GM23338 (cell line): Measurements from ENCODE around the gene MLX. TPM values are rescaled to one million over a fixed set of nuclear protein-coding genes. Genes with fewer than 3 reads are reported as not detected.

Experiments used
- ATAC-seq: fragments of 200-7000 bp; cut with Tn5 transposase; 3 replicates; pipeline ENCODE4 v1.9.1; 2020
- DNase-seq: peaks from one replicate; pipeline ENCODE4 v3.0.0-alpha.2; 2015; ENCODE audit warnings: low spot score
- H2AFZ ChIP-seq: fragments of 200-600 bp; sonication (generic); 2 replicates; pipeline ENCODE4 v1.8.0; 2016; ENCODE audit warnings: antibody characterized with exemption, mild to moderate bottlenecking, moderate library complexity
- H3F3A ChIP-seq: fragments of 200-600 bp; sonication (generic); replicated peaks from 2 replicates; pipeline ENCODE4 v1.8.0; 2017; ENCODE audit warnings: antibody characterized with exemption, mixed run types, low read depth
- H3K27ac ChIP-seq: fragments of 200-600 bp; sonication (generic); 2 replicates; pipeline ENCODE4 v1.6.1; 2016; ENCODE audit warnings: low read depth
- H3K27me3 ChIP-seq: fragments of 200-600 bp; sonication (generic); 2 replicates; pipeline ENCODE4 v1.8.0; 2016; ENCODE audit warnings: mild to moderate bottlenecking, mixed run types, moderate library complexity; ENCODE audit not compliant: insufficient read depth
- H3K36me3 ChIP-seq: fragments of 200-600 bp; sonication (generic); 2 replicates; pipeline ENCODE4 v1.8.0; 2016; ENCODE audit warnings: mild to moderate bottlenecking; ENCODE audit not compliant: insufficient read depth
- H3K4me1 ChIP-seq: fragments of 200-600 bp; sonication (generic); 2 replicates; pipeline ENCODE4 v1.8.0; 2016; ENCODE audit warnings: mild to moderate bottlenecking, moderate library complexity; ENCODE audit not compliant: insufficient read depth
- H3K4me2 ChIP-seq: fragments of 200-600 bp; sonication (generic); 2 replicates; pipeline ENCODE4 v1.7.1; 2017; ENCODE audit warnings: mixed run types
- H3K4me3 ChIP-seq: fragments of 200-600 bp; sonication (generic); 2 replicates; pipeline ENCODE4 v1.6.1; 2016; ENCODE audit warnings: mixed run types
- H3K79me2 ChIP-seq: fragments of 200-600 bp; sonication (generic); replicated peaks from 2 replicates; pipeline ENCODE4 v1.8.0; 2017; ENCODE audit warnings: mild to moderate bottlenecking; ENCODE audit not compliant: insufficient read depth
- H3K9me2 ChIP-seq: fragments of 200-600 bp; sonication (generic); 2 replicates; pipeline ENCODE4 v1.8.0; 2017; ENCODE audit not compliant: insufficient read depth
- H4K20me1 ChIP-seq: fragments of 200-600 bp; sonication (generic); replicated peaks from 2 replicates; pipeline ENCODE4 v1.8.0; 2017; ENCODE audit warnings: mild to moderate bottlenecking; ENCODE audit not compliant: insufficient read depth
- H3K27ac Mint-ChIP-seq: 2 replicates; pipeline ENCODE4 v1.8.0; 2020; ENCODE audit warnings: inconsistent platforms, mild to moderate bottlenecking, moderate library complexity, mixed read lengths
- H3K27me3 Mint-ChIP-seq: 3 replicates; pipeline ENCODE4 v1.8.0; 2022; ENCODE audit warnings: low read depth, mild to moderate bottlenecking, moderate library complexity, mixed read lengths, inconsistent platforms; ENCODE audit not compliant: insufficient read depth, poor library complexity
- H3K36me3 Mint-ChIP-seq: 3 replicates; pipeline ENCODE4 v1.8.0; 2021; ENCODE audit warnings: low read depth, mild to moderate bottlenecking, inconsistent platforms, moderate library complexity, mixed read lengths
- H3K4me1 Mint-ChIP-seq: 3 replicates; pipeline ENCODE4 v1.8.0; 2020; ENCODE audit warnings: mild to moderate bottlenecking, inconsistent platforms, mixed read lengths
- H3K4me3 Mint-ChIP-seq: 3 replicates; pipeline ENCODE4 v1.8.0; 2021; ENCODE audit warnings: moderate library complexity, mild to moderate bottlenecking, inconsistent platforms, mixed read lengths
- H3K9me3 Mint-ChIP-seq: 3 replicates; pipeline ENCODE4 v1.8.0; 2020; ENCODE audit warnings: moderate library complexity, mild to moderate bottlenecking, inconsistent platforms, mixed read lengths
- ETS1 ChIP-seq: IDR thresholded peaks from 2 replicates; pipeline ENCODE4 v1.6.1; 2016; ENCODE audit warnings: antibody characterized with exemption
- EZH2 ChIP-seq: fragments of 200-600 bp; sonication (generic); IDR thresholded peaks from one replicate; pipeline ENCODE4 v1.8.0; 2017; ENCODE audit warnings: antibody characterized with exemption, mild to moderate bottlenecking, low read depth; ENCODE audit not compliant: unreplicated experiment
- EZH2phosphoT487 ChIP-seq: fragments of 200-600 bp; sonication (generic); IDR thresholded peaks from one replicate; pipeline ENCODE4 v1.8.1; 2018; ENCODE audit warnings: antibody characterized with exemption; ENCODE audit not compliant: unreplicated experiment
- JUNB ChIP-seq: IDR thresholded peaks from one replicate; pipeline ENCODE4 v1.6.1; 2016; ENCODE audit warnings: antibody characterized with exemption; ENCODE audit not compliant: unreplicated experiment
- NANOG ChIP-seq: IDR thresholded peaks from 2 replicates; pipeline ENCODE4 v1.6.1; 2016; ENCODE audit warnings: antibody characterized with exemption, borderline replicate concordance
- POLR2AphosphoS5 ChIP-seq: IDR thresholded peaks from 2 replicates; pipeline ENCODE4 v1.6.1; 2016; ENCODE audit warnings: antibody characterized with exemption, low read depth
- REST ChIP-seq: IDR thresholded peaks from one replicate; pipeline ENCODE4 v1.6.1; 2018; ENCODE audit warnings: antibody characterized with exemption; ENCODE audit not compliant: unreplicated experiment
- STAT1 ChIP-seq: IDR thresholded peaks from one replicate; pipeline ENCODE4 v1.6.1; 2016; ENCODE audit warnings: antibody characterized with exemption; ENCODE audit not compliant: unreplicated experiment
- ZNF331 ChIP-seq: fragments of 250-450 bp; sonication (Bioruptor Pico); IDR thresholded peaks from 2 replicates; pipeline ENCODE4 v1.5.0; 2020; ENCODE audit warnings: low read depth, mild to moderate bottlenecking, moderate library complexity
- polyA plus RNA-seq: library from polyadenylated mRNA; unstranded; fragments of >200 nt; fragmentation: Nextera tagmentation; extraction: Ambion mirVana; gene quantifications from 2 replicates; pipeline ENCODE4 v1.2.1, GENCODE V29; 2016
- total RNA-seq: library from RNA; depleted of rRNA; stranded (reverse); fragments of >200 nt; shearing (Covaris generic); gene quantifications from 2 replicates; pipeline ENCODE4 v1.2.3, GENCODE V29; 2014
- TF ChIP-seq, protein P1 (sequence below), 2 experiments: fragments of 200-600 bp in 1 of 2; sonication (generic) in 1 of 2; conservative IDR thresholded peaks; 2 replicates each; pipeline versions ENCODE4 v1.5.1 to v1.6.1; 2016 to 2017; ENCODE audit warnings: antibody characterized with exemption in 2 of 2, low read depth in 2 of 2, mild to moderate bottlenecking in 2 of 2, moderate library complexity in 1 of 2
- TF ChIP-seq, protein P2 (sequence below): fragments of 250-450 bp; sonication (Bioruptor Pico); IDR thresholded peaks from 2 replicates; pipeline ENCODE4 v1.5.0; 2020; ENCODE audit warnings: mild to moderate bottlenecking, moderate library complexity

MLX gene
- total and polyA plus RNA-seq, 2 experiments from 2014 or later: 33.2 to 34.1 TPM

- TF ChIP-seq REST: no peak
- TF ChIP-seq ETS1: no peak
- TF ChIP-seq, protein P1, sequence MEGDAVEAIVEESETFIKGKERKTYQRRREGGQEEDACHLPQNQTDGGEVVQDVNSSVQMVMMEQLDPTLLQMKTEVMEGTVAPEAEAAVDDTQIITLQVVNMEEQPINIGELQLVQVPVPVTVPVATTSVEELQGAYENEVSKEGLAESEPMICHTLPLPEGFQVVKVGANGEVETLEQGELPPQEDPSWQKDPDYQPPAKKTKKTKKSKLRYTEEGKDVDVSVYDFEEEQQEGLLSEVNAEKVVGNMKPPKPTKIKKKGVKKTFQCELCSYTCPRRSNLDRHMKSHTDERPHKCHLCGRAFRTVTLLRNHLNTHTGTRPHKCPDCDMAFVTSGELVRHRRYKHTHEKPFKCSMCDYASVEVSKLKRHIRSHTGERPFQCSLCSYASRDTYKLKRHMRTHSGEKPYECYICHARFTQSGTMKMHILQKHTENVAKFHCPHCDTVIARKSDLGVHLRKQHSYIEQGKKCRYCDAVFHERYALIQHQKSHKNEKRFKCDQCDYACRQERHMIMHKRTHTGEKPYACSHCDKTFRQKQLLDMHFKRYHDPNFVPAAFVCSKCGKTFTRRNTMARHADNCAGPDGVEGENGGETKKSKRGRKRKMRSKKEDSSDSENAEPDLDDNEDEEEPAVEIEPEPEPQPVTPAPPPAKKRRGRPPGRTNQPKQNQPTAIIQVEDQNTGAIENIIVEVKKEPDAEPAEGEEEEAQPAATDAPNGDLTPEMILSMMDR (conservative IDR thresholded peaks at IDR 0.05; ENCODE audit: low read depth in 2 of 2): no peak
- no peak for TF ChIP-seq ZNF331
- TF ChIP-seq NANOG: no peak
- no peak for TF ChIP-seq POLR2AphosphoS5
- no peak for TF ChIP-seq EZH2
- no peak for TF ChIP-seq EZH2phosphoT487
Observed at GRCh38 chr17:42568341-42569111, 1.6 kb downstream of the MLX start (continued).

- no peak overlapping the region for H3K4me3 Mint-ChIP-seq
- H3K4me2 ChIP-seq: no peak overlapping the region
- TF ChIP-seq ZNF331 (no peak), NANOG (no peak), STAT1 (no peak), JUNB (no peak)
- TF ChIP-seq, protein P2, sequence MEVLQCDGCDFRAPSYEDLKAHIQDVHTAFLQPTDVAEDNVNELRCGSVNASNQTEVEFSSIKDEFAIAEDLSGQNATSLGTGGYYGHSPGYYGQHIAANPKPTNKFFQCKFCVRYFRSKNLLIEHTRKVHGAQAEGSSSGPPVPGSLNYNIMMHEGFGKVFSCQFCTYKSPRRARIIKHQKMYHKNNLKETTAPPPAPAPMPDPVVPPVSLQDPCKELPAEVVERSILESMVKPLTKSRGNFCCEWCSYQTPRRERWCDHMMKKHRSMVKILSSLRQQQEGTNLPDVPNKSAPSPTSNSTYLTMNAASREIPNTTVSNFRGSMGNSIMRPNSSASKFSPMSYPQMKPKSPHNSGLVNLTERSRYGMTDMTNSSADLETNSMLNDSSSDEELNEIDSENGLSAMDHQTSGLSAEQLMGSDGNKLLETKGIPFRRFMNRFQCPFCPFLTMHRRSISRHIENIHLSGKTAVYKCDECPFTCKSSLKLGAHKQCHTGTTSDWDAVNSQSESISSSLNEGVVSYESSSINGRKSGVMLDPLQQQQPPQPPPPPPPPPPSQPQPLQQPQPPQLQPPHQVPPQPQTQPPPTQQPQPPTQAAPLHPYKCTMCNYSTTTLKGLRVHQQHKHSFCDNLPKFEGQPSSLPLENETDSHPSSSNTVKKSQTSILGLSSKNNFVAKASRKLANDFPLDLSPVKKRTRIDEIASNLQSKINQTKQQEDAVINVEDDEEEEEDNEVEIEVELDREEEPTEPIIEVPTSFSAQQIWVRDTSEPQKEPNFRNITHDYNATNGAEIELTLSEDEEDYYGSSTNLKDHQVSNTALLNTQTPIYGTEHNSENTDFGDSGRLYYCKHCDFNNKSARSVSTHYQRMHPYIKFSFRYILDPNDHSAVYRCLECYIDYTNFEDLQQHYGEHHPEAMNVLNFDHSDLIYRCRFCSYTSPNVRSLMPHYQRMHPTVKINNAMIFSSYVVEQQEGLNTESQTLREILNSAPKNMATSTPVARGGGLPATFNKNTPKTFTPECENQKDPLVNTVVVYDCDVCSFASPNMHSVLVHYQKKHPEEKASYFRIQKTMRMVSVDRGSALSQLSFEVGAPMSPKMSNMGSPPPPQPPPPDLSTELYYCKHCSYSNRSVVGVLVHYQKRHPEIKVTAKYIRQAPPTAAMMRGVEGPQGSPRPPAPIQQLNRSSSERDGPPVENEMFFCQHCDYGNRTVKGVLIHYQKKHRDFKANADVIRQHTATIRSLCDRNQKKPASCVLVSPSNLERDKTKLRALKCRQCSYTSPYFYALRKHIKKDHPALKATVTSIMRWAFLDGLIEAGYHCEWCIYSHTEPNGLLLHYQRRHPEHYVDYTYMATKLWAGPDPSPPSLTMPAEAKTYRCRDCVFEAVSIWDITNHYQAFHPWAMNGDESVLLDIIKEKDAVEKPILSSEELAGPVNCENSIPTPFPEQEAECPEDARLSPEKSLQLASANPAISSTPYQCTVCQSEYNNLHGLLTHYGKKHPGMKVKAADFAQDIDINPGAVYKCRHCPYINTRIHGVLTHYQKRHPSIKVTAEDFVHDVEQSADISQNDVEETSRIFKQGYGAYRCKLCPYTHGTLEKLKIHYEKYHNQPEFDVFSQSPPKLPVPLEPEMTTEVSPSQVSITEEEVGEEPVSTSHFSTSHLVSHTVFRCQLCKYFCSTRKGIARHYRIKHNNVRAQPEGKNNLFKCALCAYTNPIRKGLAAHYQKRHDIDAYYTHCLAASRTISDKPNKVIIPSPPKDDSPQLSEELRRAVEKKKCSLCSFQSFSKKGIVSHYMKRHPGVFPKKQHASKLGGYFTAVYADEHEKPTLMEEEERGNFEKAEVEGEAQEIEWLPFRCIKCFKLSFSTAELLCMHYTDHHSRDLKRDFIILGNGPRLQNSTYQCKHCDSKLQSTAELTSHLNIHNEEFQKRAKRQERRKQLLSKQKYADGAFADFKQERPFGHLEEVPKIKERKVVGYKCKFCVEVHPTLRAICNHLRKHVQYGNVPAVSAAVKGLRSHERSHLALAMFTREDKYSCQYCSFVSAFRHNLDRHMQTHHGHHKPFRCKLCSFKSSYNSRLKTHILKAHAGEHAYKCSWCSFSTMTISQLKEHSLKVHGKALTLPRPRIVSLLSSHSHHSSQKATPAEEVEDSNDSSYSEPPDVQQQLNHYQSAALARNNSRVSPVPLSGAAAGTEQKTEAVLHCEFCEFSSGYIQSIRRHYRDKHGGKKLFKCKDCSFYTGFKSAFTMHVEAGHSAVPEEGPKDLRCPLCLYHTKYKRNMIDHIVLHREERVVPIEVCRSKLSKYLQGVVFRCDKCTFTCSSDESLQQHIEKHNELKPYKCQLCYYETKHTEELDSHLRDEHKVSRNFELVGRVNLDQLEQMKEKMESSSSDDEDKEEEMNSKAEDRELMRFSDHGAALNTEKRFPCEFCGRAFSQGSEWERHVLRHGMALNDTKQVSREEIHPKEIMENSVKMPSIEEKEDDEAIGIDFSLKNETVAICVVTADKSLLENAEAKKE (CRISPR knock-in tag): no peak
Observed at GRCh38 chr17:42571435-42572225, 4.7 kb downstream of the MLX start.

More at GRCh38 chr17:42571435-42572225, 4.7 kb downstream of the MLX start:
- H3K36me3 ChIP-seq: peaks cover 41% of the 10 kb centered on the region
- no peak overlapping the region for H3K27ac ChIP-seq
- peaks cover 26% of the 10 kb centered on the region for H3K79me2 ChIP-seq
- DNase-seq (no peak), ATAC-seq (no peak)
- peaks cover 7% of the 10 kb centered on the region for H3K27me3 Mint-ChIP-seq
- no peak overlapping the region for H2AFZ ChIP-seq
- no peaks in the 10 kb centered on the region for H3K9me2 ChIP-seq
- H3K9me3 Mint-ChIP-seq: no peaks in the 10 kb centered on the region
- H4K20me1 ChIP-seq: peaks cover 14% of the 10 kb centered on the region
- no peak overlapping the region for H3K27ac Mint-ChIP-seq
- peaks cover 57% of the 10 kb centered on the region for H3F3A ChIP-seq
- H3K4me1 ChIP-seq: peaks cover 9% of the 10 kb centered on the region
- peaks cover 80% of the 10 kb centered on the region for H3K36me3 Mint-ChIP-seq
- no peaks in the 10 kb centered on the region for H3K27me3 ChIP-seq
- H3K4me3 ChIP-seq: no peak overlapping the region
- peaks cover 15% of the 10 kb centered on the region for H3K4me1 Mint-ChIP-seq
